Measurements from ENCODE around the gene SSBP3. TPM values are rescaled to one million over a fixed set of nuclear protein-coding genes. Genes with fewer than 3 reads are reported as not detected.

Gene SSBP3
- total RNA-seq, 1 donor from 2014 or later = 19.7 TPM

- no peak overlapping the region for H3K4me3 ChIP-seq (ENCODE audit: low read depth, low read length)
- no peaks in the 10 kb centered on the region for H3K27me3 ChIP-seq (ENCODE audit: control insufficient read depth, insufficient read depth, low read length)
- H3K36me3 ChIP-seq (ENCODE audit: control insufficient read depth, insufficient read depth, low read length) = no peaks in the 10 kb centered on the region
- TF ChIP-seq CTCF (IDR thresholded peaks at IDR 0.05; ENCODE audit: insufficient read depth, low read length, poor library complexity, severe bottlenecking) = no peak
- no peak for DNase-seq (ENCODE audit: low read depth)
Observed at GRCh38 chr1:54356680-54357147, 49.5 kb downstream of the SSBP3 start.

GRCh38 chr1:54355931-54356679 is 50.1 kb downstream of the SSBP3 start:
- no peak overlapping the region for H3K4me3 ChIP-seq (ENCODE audit: low read depth, low read length)
- no peak for TF ChIP-seq CTCF (IDR thresholded peaks at IDR 0.05; ENCODE audit: insufficient read depth, low read length, poor library complexity, severe bottlenecking)
- no peaks in the 10 kb centered on the region for H3K27me3 ChIP-seq (ENCODE audit: control insufficient read depth, insufficient read depth, low read length)

GRCh38 chr1:54354899-54355298 is 51.3 kb downstream of the SSBP3 start:
- Histone ChIP-seq H3K4me3 (ENCODE audit: low read depth, low read length) (no peak overlapping the region), H3K36me3 (ENCODE audit: control insufficient read depth, insufficient read depth, low read length) (no peaks in the 10 kb centered on the region), H3K27me3 (ENCODE audit: control insufficient read depth, insufficient read depth, low read length) (no peaks in the 10 kb centered on the region)
- TF ChIP-seq CTCF (IDR thresholded peaks at IDR 0.05; ENCODE audit: insufficient read depth, low read length, poor library complexity, severe bottlenecking) = no peak
- no peak for DNase-seq (ENCODE audit: low read depth)

More at GRCh38 chr1:54355931-54356679, 50.1 kb downstream of the SSBP3 start:
- no peak for DNase-seq (ENCODE audit: low read depth)
- H3K36me3 ChIP-seq (ENCODE audit: control insufficient read depth, insufficient read depth, low read length) = no peaks in the 10 kb centered on the region

- no peak overlapping the region for H3K4me3 ChIP-seq (ENCODE audit: low read depth, low read length)
- no peak for TF ChIP-seq CTCF (IDR thresholded peaks at IDR 0.05; ENCODE audit: insufficient read depth, low read length, poor library complexity, severe bottlenecking)
- no peaks in the 10 kb centered on the region for H3K36me3 ChIP-seq (ENCODE audit: control insufficient read depth, insufficient read depth, low read length)
- no peak for DNase-seq (ENCODE audit: low read depth)
- no peaks in the 10 kb centered on the region for H3K27me3 ChIP-seq (ENCODE audit: control insufficient read depth, insufficient read depth, low read length)
Observed at GRCh38 chr1:54353959-54354358, 52.2 kb downstream of the SSBP3 start.

- H3K27me3 ChIP-seq (ENCODE audit: control insufficient read depth, insufficient read depth, low read length) = no peaks in the 10 kb centered on the region
- no peaks in the 10 kb centered on the region for H3K36me3 ChIP-seq (ENCODE audit: control insufficient read depth, insufficient read depth, low read length)
- DNase-seq (ENCODE audit: low read depth) = no peak
- no peak for TF ChIP-seq CTCF (IDR thresholded peaks at IDR 0.05; ENCODE audit: insufficient read depth, low read length, poor library complexity, severe bottlenecking)
- H3K4me3 ChIP-seq (ENCODE audit: low read depth, low read length) = no peak overlapping the region
Observed at GRCh38 chr1:54352755-54353154, 53.4 kb downstream of the SSBP3 start.

GRCh38 chr1:54350360-54350759 is 55.8 kb downstream of the SSBP3 start:
- TF ChIP-seq CTCF (IDR thresholded peaks at IDR 0.05; ENCODE audit: insufficient read depth, low read length, poor library complexity, severe bottlenecking) = no peak
- DNase-seq (ENCODE audit: low read depth) = no peak
- no peaks in the 10 kb centered on the region for H3K36me3 ChIP-seq (ENCODE audit: control insufficient read depth, insufficient read depth, low read length)
- H3K27me3 ChIP-seq (ENCODE audit: control insufficient read depth, insufficient read depth, low read length) = no peaks in the 10 kb centered on the region
- H3K4me3 ChIP-seq (ENCODE audit: low read depth, low read length) = no peak overlapping the region

Data from kidney epithelial cell (primary cell).